DMS114 treated with DMSO at 0.1 percent for 48 hours (cell line): ENCODE data around the gene TACO1.

Experiments
- DNase-seq: peaks from one replicate; lab custom pipeline; 2025; ENCODE audit not compliant: unreplicated experiment; lab: John Stamatoyannopoulos, UW

Gene TACO1

DNA sequence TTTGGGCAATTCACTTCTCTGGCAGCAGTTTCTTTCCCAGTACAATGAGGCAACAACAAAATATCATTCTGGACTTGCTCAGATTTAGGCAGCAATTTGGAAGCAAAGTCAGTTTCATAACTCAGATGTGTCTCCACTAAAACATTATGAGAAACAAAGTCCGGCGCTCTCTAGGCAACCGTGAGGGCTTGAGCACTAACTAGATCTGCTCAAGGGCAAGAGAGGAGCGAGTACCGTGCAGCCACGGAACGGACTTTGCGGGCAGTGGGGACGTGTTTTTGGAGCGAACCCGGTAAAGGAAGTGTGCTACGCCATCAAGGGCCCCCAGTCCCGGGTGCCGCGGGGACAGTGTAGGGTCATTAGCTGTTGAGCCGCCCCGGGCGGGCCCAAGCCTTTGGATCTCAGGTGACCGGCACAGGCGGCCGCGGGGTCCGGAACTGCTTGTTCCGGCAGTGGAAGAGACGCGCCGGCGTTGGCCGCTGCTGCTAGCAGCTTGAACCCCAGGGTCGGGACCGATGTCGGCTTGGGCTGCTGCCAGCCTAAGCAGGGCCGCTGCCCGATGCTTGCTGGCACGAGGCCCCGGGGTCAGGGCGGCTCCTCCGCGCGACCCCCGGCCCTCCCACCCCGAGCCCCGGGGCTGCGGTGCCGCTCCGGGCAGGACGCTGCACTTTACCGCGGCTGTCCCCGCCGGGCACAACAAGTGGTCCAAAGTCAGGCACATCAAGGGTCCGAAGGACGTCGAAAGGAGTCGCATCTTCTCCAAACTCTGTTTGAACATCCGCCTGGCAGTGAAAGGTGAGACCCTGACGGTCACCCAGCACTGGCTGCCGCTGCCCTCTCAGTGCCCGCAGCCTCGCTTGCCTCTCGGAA, at the start of gene TACO1:
TSS of gene TACO1 (plus strand) at position 327 of the 870 bp plus-strand sequence. CDS start at position 516, 189 bp downstream.
- peak; percentile 73 for DNase-seq

DNA sequence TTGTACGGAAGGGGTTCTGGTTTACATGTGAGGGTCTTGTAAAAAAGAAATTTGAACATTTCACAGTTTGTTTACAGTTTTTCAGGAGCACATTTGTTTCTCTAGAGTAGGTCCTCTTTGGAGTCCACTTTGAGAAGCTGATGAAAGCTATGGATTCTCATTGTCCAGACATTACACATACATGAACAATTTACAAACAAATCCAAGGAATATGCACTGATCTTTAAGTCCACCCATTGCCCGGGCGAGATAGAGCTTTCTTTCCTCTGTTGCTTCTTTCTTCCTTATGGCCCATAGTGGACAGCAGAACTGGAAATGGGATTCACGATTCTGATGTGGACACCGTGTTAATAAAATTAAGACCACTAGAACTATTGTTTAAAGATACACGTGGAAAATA, 48.5 kb upstream of the TACO1 start:
- DNase-seq: no peak

GRCh38 chr17:63555500-63556156, 45.1 kb upstream of the TACO1 start:
- DNase-seq: no peak

GRCh38 chr17:63557416-63557815, 43.3 kb upstream of the TACO1 start:
- no peak for DNase-seq

DNA sequence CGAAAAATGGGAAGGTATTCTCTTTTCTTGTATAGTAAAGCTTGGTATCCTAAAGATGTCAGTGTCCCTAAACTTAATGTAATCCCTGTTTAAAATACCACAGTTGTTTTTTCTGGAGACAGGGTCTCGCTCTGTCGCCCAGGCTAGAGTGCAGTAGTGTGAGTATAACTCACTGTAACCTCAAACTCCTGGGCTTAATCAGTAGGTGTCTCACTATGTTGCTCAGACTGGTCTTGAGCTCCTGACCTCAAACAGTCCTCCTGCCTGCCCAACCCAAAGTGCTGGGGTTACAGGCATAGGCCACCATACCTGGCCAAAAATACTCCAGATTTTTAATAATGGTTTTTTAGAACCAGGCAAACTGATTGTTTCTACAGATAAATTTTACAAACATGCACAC, 42.3 kb upstream of the TACO1 start:
- no peak for DNase-seq

- no peak for DNase-seq
Measured at GRCh38 chr17:63561819-63562218, 38.9 kb upstream of the TACO1 start.

DNA sequence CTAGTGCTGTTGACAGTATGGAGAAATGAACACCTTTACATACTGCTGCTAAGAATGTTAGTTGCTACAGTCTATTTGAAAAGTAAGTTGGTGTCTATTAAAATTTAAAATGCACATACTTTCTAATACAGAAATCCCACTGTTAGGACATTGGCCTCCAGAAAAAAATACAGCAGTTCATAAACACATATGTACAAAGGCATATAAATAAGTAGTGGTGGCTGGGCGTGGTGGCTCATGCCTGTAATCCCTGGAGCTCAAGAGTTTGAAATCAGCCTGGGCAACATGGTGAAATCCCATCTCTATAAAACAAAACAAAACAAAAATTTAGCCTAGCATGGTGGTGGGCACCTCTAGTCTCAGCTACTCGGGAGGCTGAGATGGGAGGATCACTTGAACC, 37.4 kb upstream of the TACO1 start:
- no peak for DNase-seq

- DNase-seq: no peak
Measured at GRCh38 chr17:63564562-63564961, 36.1 kb upstream of the TACO1 start.

DNA sequence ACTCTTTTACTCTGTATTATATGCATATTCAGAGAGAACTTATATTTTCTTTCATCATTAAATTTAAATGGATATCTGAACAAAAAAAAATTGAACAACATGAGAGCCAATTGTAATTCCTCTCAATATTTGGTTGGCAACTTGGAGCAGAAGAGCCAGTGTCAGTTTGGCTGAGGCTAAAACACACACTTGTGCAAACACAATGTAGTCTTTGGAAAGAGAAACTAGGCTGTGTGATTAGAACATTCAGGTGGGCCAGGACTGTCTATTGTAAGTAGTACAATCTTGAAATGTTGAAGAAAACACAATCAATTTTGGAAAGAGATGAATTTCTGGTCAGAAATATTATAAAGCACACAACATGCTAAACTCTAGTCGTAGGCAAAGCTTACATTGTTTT, 33.5 kb upstream of the TACO1 start:
- DNase-seq: no peak

GRCh38 chr17:63568563-63568962, 32.1 kb upstream of the TACO1 start:
- DNase-seq: no peak

GRCh38 chr17:63571632-63572310, 28.9 kb upstream of the TACO1 start:
- DNase-seq: no peak

GRCh38 chr17:63573634-63574033, 27.1 kb upstream of the TACO1 start:
- peak; percentile 22 for DNase-seq

- no peak for DNase-seq
Measured at GRCh38 chr17:63578027-63578768, 22.5 kb upstream of the TACO1 start.

GRCh38 chr17:63578769-63579111, 22.0 kb upstream of the TACO1 start:
- no peak for DNase-seq

GRCh38 chr17:63579633-63580032, 21.1 kb upstream of the TACO1 start:
- DNase-seq: no peak

DNA sequence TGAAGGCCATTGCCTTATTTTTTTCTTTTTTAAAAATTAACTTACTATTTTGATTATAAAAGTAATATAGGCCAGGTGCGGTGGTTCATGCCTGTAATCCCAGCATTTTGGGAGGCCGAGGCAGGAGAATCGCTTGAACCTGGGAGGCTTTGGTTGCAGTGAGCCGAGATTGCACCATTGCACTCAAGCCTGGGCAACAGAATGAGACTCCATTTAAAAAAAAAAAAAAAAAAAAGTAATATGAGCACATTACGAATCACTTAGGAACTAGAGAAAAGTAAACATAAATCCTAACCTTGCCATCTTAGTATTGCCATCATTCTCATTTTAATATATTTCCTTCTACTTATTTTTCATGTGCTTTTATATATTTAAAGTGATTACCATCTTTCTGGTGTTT, 12.9 kb upstream of the TACO1 start:
- DNase-seq: no peak

DNA sequence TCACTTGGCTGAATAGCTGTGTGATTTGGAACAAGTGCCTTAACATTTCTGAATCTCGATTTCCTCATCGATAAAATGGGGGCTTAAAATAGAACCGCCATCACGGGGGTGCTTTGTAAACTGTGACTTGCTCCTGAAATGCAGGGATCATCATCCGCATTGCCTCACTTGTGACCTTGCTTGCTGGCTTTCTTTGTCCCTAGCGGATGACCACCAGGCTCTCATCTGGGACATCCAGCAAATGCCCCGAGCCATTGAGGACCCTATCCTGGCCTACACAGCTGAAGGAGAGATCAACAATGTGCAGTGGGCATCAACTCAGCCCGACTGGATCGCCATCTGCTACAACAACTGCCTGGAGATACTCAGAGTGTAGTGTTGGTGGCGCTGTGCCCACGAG, 11.9 kb upstream of the TACO1 start:
- no peak for DNase-seq

DNA sequence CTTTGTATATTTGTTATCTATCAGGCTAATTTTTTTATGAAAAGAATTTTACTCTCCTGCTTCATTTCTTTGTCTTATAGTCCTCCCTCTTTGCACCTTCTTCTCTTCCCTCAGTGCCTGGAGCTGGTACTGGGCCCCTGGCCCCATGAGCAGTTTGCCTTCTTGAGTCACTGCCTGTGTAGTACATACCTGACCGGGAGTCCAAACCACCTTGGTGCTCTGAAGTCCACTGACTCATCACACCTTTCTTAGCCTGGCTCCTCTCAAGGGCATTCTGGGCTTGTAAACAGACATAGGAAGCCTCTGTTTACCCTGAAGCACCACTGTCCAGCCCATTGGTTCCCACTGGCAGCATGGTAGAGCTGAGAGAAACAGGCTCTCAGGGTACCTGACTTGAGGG, 11.0 kb upstream of the TACO1 start:
- DNase-seq: no peak

DNA sequence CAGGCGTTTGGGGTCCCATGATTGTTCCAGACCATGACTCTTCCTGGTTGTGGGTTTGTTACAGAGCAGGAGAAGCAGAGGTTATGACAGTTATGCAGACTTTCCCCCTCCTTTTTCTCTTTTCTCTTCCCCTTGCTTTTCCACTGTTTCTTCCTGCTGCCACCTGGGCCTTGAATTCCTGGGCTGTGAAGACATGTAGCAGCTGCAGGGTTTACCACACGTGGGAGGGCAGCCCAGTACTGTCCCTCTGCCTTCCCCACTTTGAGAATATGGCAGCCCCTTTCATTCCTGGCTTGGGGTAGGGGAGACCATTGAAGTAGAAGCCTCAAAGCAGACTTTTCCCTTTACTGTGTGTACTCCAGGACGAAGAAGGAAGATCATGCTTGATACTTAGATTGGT, 7.9 kb upstream of the TACO1 start:
- no peak for DNase-seq

- no peak for DNase-seq
Measured at GRCh38 chr17:63595132-63595531, 5.6 kb upstream of the TACO1 start.

- DNase-seq: no peak
Measured at GRCh38 chr17:63596856-63597586, 3.7 kb upstream of the TACO1 start.
